Lower leg skin (tissue), 3 donors: ENCODE data around the gene DGKE.

ENCODE experiments used
- CTCF ChIP-seq, 3 donors: fragments of 450-650 bp; IDR thresholded peaks; one replicate each; pipeline ENCODE4 v1.5.1; 2016; ENCODE audit warnings: antibody characterized with exemption in 3 of 3, mild to moderate bottlenecking in 3 of 3, moderate library complexity in 2 of 3
- POLR2A ChIP-seq, 2 donors: fragments of 450-650 bp; IDR thresholded peaks; one replicate each; pipeline ENCODE4 v1.6.1; 2016 to 2017; ENCODE audit warnings: antibody characterized with exemption in 2 of 2, mild to moderate bottlenecking in 1 of 2, moderate library complexity in 1 of 2

DNA sequence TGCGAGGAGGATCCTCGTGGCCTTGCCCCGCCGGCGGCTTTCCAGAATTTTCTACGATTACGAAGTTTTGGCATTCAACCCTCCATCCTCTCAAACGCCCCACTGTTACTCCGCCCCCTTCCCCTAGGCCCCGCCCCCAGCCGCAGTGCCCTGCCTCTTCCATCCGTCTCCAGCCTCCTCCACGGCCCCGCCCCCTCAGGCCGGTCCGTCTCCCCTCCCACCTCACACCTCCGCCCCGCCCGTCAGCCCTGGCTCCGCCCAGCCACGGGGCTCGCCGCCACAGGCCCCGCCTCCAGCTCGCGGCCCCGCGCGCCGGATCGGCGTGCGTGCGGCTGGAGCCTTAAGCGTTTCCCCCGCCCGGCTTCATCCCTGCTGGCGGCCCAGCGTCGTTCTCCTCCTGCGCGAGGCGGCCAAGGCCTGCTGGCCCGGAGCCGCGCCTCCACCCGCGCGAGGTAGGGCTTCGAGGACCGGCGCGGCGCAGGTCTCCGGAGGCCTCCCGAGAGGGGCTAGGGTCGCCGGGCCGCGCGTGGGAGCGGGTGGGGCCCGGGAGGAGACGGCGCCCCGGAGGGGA lies at the start of gene DGKE, which contains the start of gene C17orf67:
- TF ChIP-seq POLR2A (IDR thresholded peaks at IDR 0.05): no peak
- TF ChIP-seq CTCF (IDR thresholded peaks at IDR 0.05): no peak
